HL-60 (cell line): Measurements from ENCODE around the gene B3GALT5.

Experiments
- DNase-seq, 2 experiments: peaks; one replicate each; pipeline ENCODE4 v3.0.0-alpha.2; 2010 to 2020; ENCODE audit warnings: low read depth in 1 of 2, low spot score in 1 of 2
- H3K27ac ChIP-seq: fragments of 250-450 bp; sonication (Bioruptor Pico); replicated peaks from 2 replicates; pipeline ENCODE4 v1.5.1; 2020; ENCODE audit warnings: mild to moderate bottlenecking, moderate library complexity
- H3K27me3 ChIP-seq: fragments of 250-450 bp; sonication (Bioruptor Pico); 2 replicates; pipeline ENCODE4 v1.5.1; 2021; ENCODE audit warnings: mild to moderate bottlenecking, moderate library complexity; ENCODE audit not compliant: insufficient read depth, poor library complexity, severe bottlenecking
- H3K4me3 ChIP-seq: replicated peaks from 2 replicates; pipeline ENCODE4 v1.5.1; 2011; ENCODE audit warnings: mild to moderate bottlenecking, control low read depth, low read length; ENCODE audit not compliant: insufficient read depth
- CTCF ChIP-seq: IDR thresholded peaks from one replicate; pipeline ENCODE4 v1.5.1; 2011; ENCODE audit warnings: low read length, control low read depth, inconsistent platforms; ENCODE audit not compliant: insufficient read depth
- GABPA ChIP-seq: IDR thresholded peaks from 2 replicates; pipeline ENCODE4 v1.6.1; 2012; ENCODE audit warnings: low read depth
- POLR2AphosphoS5 ChIP-seq: IDR thresholded peaks from 2 replicates; pipeline ENCODE4 v1.6.1; 2012; ENCODE audit warnings: low read depth
- REST ChIP-seq: IDR thresholded peaks from 2 replicates; pipeline ENCODE4 v1.6.1; 2012; ENCODE audit warnings: low read depth; ENCODE audit not compliant: insufficient replicate concordance
- SPI1 ChIP-seq: IDR thresholded peaks from 2 replicates; pipeline ENCODE4 v1.6.1; 2012; ENCODE audit warnings: low read depth, mild to moderate bottlenecking, borderline replicate concordance
- long read RNA-seq: library from polyadenylated mRNA; unstranded; transcript quantifications from one replicate; pipeline ENCODE4 v2.0.0, GENCODE V29; 2020

The B3GALT5 gene
- long read RNA-seq = 0 reads

GRCh38 chr21:39612233-39613040, at the start of gene B3GALT5:
B3GALT5 (plus strand) TSS chr21:39612940; CDS start chr21:39660560, 47,620 bp downstream.
- Histone ChIP-seq H3K27me3 (peaks cover 29% of the 10 kb centered on the region), H3K4me3 (no peak within 1 kb of the TSS), H3K27ac (no peak within 1 kb of the TSS)
- no peak for DNase-seq
- TF ChIP-seq SPI1 = no peak
- no peak for TF ChIP-seq GABPA
- no peak for TF ChIP-seq POLR2AphosphoS5
- TF ChIP-seq REST = no peak
- no peak for TF ChIP-seq CTCF

- no peak for DNase-seq
- H3K27ac ChIP-seq = no peak overlapping the region
Measured at GRCh38 chr21:39564200-39564599, 48.5 kb upstream of the B3GALT5 start.

More at GRCh38 chr21:39564200-39564599, 48.5 kb upstream of the B3GALT5 start:
- no peaks in the 10 kb centered on the region for H3K27me3 ChIP-seq
- H3K4me3 ChIP-seq = no peak overlapping the region
- no peak for TF ChIP-seq SPI1
- no peak for TF ChIP-seq GABPA
- no peak for TF ChIP-seq CTCF
- no peak for TF ChIP-seq REST
- TF ChIP-seq POLR2AphosphoS5 = no peak
